Stimulated activated CD8-positive, alpha-beta memory T cell treated with anti-CD3 and anti-CD28 coated beads, Interleukin-2, amount 100 ng/mL, for 48 hours (primary cell): ENCODE results near the gene GRIA3.

Experiments
- DNase-seq, 2 donors: peaks; one replicate each; pipeline ENCODE4 v3.0.0-alpha.2; 2020; ENCODE audit warnings: low read depth in 2 of 2

GRIA3 gene

DNA sequence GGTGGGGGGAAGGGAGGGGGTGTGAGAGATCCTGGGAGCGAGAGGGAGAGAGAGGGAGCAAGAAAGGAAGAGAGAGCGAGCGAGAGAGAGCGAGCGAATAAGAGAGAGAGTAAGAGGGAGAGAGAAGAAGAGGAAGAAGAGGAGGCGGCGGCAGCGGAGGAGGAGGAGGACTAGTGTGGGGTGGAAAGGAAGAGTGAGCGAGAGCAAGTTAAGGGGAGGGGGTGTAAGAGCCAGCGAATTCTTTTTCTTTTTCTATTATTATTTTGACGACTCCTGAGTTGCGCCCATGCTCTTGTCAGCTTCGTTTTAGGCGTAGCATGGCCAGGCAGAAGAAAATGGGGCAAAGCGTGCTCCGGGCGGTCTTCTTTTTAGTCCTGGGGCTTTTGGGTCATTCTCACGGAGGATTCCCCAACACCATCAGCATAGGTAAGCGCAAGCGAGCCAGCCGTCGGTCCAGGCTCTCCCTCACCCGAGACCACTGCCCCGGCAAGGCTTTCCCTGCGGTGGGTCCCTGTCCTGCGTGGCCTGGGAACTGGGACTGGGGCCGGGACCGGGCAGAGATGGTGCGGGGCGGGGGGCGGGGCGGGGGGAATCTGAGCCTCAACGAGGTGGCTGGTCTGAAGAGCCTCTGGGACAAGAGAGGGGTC is at the start of gene GRIA3:
GRIA3 (plus strand) TSS at position 60 of the 647 bp plus-strand sequence; CDS start at position 318, 258 bp downstream.
- DNase-seq = no peak

DNA sequence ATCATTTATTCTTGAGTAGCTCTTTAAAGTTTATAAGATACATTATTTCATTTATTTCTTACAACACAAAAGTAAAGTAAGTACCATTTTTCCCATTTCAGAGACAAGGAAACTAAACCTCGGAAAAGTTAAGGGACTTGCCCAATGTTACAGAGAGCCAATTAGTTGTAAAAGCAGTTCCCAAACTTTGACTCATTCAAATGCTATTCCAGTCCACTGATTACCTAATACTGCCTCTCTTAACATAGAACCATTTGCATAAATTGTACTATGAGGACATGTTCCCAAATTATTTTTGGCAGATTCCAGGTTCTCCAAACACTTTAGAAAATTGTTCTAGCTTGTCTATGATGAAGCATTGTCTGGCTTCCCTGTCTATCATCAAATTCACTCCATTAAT is 45.6 kb upstream of the GRIA3 start:
- no peak for DNase-seq

DNA sequence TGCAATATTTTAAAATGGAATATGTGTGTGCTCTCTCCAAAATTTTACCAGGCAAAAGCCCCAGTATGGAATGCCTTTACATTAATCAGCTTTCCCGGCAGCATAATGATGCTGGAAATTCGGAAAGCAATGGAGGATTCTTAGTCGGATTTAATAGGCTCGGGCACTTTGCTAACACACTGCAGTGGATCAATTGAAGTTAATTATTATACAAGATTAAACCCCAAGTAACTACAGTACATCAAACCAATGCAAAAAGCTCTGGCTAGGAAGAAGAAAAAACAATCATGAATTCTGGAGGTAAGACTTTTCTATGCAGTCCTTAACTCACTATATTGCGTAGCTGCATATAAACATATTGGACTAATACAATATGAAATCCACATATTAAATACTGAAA is 43.6 kb upstream of the GRIA3 start:
- no peak for DNase-seq

DNA sequence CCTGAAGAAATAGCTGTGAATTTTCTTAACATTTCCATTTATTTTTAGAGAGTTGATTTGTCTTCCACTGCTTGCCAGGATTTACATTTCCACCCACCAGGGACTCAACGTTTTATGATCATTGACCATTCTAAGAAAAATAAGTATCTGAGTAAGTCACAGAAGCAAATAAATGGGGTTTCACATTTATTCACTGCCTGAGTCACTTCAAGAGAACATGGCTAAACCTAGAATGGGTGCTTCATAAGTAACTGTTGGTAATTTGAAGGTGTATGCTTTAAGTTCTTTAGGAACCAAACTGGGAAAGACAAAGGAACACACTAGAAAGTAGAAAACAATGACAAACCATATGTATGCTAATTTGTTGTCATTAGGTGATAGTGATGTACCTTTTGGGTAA is 43.2 kb upstream of the GRIA3 start:
- no peak for DNase-seq

DNA sequence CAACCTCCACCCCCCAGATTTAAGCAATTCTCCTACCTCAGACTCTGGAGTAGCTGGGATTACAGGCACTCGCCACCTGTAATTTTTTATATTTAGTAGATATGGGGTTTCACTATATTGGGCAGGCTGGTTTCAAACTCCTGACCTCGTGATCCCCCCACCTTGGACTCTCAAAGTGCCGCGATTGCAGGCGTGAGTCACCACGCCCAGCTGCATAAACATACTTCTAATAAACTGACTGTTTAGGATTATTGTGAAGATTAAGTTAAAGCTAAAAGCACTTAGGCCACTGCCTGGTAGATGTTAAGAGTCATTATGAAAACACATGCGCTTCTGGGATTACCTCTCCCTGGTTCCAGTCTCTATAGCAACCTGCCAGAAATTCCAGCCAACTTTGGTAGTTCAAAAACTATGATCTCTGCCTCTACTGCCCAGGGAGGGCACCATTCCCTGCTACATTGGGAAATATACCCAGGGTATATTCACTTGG is 30.2 kb upstream of the GRIA3 start:
- no peak for DNase-seq

DNA sequence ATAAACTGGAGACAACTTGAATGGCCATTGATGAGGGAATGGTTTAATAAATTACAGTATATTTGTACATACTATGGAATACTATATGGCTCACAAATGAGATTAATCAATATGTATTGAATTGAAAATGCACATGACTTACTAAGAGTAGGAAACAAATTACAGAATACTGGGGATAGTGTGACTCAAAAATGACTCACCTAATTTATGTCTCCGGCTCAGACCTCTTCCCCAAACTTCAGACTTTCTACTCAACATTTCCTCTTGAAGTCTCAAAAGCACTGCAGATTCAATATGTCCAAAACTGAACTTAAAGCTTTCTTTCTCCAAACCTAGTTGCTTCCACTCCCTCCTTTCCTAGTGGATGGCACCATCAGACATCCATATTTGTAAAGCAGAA is 28.8 kb upstream of the GRIA3 start:
- no peak for DNase-seq

DNA sequence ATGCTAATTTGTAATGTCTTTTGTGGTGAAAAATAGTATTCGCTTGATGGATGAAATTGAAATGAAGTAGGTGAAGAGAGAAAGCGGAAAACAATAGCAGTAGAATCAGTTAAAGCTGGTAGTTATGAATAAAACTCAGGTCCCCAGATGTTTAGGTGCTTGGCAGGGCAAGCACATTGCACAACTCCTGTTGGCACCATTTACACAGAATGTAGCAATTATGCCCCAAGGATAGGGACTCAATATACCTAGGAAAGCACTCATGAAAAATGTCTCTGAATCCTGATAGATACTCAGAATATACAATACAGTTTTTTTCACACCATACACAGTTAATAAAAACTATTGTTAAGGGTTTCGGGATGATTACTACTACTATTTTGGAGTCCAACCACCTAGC is 26.5 kb upstream of the GRIA3 start:
- DNase-seq = no peak

DNA sequence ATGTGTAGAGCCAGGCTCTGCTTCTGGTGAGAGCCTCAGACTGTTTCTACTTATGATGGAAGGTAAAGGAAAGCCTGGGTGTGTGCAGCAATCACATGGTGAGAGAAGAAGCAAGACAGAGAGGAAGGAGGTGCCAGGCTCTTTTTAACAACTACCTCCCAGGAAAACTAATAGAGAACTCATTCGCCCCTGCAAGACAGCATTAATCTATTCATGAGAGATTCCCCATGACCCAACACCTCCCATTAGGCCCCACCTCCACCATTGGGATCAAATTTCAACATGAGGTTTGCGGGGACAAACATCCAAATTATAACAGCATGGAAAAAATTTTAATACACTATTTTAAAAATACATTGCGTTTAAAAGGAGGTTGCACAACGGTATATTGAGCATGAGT is 24.7 kb upstream of the GRIA3 start:
- DNase-seq = no peak

DNA sequence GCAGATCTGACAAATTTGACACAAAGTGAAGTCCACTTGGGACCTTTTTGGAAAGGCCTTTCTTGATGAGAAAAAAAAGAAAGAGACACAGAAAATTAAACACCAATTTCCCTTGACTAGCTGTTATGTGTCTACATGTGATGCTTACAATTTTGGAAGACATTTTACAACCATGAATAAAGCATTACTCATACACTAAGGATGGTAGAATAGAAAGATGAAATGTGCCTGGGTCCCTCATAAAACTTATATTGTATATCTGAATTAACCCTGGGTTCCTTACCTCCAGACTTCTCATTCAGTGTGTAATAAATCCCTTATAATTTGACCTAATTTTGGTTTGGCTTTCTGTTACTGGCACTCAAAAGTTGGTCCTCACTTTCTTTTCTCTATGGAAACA is 16.5 kb upstream of the GRIA3 start:
- DNase-seq = no peak

DNA sequence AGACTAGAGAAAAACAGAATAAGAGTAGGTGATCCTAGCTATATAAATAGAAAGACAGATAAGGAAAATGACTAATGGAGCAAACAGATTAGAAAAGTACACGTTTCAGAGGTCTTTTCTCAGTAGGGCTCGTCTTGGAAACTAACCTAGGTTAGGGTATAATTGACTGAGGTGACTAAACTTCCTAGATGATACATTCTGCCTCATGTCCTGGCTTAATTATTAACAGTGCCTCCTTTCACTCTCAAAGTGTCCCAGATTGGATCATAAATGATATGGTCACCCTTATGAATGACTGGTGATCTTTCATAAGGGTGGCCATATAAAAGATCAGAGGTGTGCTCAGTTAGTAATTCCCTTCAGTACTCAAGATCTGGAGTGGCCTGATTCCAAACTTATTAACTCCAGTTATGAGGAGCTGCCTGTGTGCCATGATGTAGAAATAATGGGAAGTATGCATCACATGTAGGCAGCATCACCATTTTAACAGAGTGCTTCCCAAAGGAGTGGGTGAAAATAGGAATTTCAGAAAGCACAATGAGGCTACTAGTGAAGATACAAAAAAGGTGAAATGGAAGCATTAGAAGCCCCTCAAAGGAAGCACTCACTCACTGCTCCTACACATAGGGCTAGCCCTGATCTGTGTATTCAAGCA is 14.7 kb upstream of the GRIA3 start:
- no peak for DNase-seq

DNA sequence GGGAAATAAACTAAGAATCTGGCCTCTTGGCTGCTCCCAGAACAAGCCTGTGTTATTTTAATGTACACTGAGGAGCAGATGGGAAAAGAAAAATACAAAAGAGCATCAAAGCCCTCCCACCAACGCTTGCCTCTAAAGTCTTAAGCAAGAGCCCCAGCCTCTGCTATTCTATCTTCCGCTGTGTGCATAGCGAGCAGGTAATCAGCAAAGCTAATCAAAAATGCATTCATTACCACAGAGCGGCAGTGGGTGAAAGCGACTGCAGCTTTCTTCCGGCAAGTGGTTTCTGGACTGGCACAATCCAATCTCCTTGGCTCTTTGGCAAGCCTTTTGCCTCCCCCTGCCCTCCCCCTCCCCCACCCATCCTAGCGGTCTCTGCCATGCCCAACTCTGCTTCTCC is 13.5 kb upstream of the GRIA3 start:
- DNase-seq = no peak

DNA sequence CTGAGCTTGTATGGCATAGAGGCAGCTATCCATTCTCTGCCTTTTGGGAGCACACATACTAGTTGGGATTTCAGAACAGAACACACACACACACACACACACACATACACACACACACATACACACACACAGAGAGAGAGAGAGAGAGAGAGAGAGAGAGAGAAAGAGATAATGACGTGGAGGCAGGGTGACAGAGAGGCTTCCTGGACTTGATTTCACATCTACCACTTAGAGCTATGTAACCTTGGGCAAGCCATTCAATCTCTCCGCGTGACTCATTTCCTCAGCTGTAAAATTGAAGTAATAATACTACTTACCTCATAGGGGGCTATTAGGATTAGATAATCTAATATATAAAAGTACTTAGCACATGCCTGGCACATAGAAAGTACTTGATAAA is 12.3 kb upstream of the GRIA3 start:
- DNase-seq = no peak

DNA sequence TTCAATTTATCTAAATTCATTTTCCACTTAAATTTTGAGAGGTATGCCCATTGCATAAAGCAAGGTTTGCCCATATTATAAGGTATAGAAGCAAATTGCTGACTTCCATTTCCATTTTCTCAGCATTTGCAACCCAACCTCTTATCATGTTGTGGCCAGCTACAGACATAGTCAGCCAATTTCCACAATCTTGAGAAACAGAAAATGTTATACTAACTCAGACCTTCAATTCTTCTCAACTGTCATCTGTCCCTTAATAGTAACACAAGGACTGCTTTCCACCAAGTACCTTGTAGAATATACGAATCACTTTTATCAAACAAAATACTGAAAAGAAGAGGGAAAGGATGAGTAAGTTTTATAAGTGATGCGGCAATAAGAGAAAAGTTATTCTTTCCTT is 11.2 kb upstream of the GRIA3 start:
- DNase-seq = no peak

DNA sequence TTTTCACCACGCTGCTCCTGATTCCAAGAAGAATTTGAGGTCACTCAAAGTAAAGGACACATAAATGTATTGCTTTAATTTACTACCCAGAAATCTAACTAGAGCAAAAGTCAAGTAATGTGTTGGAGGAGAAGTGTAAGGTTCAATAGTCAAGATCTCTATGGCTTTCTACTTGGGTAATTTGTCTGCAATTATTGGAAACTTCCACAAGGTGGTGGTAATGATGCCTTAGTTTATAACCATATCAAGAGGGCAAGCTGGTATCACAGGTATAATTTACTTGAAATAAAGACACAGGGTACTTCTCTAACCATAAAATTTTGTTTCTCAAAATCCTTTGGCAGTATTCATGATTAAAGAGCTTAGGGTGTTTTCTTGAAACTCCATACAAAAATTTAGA is 10.2 kb upstream of the GRIA3 start:
- DNase-seq = no peak

DNA sequence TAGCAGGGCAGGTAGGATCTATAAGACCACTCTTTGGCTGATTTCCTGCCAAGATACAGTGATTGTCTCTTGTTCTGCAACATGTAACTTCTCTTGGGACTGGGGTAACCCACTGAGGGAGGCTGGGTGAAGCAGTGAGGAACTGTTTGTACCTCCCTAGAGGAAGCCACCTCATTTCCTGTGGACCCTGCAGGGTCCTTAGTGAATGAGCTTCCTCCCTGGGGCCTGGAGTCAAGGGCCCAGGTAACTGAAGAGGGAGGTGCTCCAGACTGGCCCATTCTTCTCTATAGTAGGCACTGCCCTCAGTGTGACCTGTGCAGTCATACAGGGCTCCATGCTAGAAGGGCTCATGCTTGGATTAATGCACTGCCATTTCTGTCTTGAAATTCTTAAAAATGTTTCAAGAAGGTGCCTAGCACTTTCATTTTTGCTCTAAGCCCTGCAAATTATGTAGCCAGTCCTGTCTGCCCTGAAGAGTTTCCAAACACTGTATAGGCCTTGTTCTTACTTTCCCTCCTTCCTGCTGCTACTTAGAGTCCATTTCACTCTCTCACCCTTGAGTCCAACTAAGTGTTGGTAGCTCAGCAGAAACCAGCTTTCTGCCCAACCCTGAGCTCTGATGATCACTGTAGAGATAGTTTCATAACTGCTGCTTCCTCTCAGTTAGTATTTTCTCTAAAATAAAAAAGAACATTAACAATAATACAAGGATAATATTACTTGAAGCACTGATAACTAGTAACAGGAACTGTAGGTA is 8.5 kb upstream of the GRIA3 start:
- no peak for DNase-seq

DNA sequence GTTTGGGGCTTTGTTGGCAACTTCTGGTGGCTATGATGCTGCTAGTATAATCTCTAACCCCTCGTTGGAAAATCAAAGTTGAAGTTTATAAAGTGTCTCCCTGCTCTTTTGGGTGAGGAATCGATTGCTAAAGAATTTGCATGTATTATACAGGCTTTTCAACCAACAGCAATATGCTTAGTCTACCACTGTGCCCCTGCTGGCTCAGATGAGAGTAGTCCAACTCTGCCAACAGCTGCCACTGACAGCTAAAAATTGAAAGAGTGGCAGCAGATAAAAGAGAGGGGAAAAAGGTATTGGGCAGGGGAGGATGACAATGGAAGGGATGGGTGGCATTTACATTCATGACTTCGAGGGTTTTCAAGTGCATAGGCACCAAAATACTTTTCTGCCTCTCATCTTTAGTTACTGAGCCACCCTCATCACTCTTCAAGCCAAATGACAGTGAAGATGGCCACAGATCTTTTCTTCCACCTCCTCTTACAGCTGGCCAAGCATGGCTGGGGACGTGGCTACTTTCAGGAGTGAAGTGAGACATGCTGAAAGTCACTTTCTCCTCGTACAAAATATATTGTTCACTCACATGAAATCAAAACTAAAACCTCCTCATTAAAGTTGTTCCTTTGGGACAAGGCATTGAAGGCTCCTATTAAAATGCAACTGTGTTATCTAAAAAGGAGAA is 2.7 kb upstream of the GRIA3 start:
- no peak for DNase-seq

DNA sequence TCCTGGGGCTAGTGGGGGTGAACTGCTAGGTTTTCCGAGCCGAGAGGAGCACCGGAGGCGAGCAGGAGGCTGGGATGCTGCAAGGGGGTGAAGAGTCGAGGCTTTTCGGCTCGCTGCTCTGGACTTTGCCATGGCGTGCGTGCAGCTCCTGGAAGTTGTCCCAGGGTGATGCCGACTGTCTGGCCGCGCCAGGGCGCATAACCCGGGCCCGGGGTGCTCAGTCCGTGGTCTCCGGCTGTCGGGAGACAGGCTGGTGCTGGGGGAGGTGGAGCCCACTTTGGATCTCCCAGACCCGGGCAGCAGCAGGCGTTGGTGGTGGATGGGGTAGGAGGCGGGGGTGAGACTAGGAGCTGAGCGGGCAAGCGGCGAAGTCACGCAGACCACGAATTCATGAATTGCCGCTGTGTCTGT is 793 bp downstream of the GRIA3 start:
- DNase-seq = no peak

DNA sequence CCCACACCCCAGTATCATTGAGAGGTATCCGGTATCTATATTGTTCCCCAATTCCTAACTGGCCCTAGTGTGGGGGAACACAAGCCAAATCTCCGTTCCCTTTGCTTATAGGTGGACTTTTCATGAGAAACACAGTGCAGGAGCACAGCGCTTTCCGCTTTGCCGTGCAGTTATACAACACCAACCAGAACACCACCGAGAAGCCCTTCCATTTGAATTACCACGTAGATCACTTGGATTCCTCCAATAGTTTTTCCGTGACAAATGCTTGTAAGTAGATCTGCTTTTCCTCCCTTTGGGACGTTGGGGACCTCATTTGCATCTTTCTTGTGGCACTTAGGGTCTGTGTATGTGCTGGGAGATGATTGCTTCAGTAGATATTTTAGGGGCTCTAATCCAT is 1.6 kb downstream of the GRIA3 start:
- DNase-seq = no peak

DNA sequence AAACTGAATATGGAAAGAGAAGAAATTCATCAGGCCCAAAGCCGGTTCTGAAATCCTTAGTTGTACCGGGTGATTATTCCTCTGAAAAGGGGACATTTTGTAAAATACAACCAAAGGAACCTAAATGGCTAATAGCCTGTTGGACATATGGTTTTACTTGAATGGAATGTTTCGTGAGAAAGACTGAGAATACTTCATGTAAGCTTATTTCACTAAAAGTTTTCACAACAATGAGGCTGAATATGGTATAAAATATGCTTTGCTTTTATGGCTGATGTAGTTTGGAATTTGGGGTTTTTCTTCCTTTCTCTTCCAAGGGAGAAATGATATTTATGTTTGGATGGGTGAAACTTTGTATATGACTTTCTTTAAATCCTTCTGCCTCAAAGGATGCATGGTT is 2.7 kb downstream of the GRIA3 start:
- DNase-seq = no peak

DNA sequence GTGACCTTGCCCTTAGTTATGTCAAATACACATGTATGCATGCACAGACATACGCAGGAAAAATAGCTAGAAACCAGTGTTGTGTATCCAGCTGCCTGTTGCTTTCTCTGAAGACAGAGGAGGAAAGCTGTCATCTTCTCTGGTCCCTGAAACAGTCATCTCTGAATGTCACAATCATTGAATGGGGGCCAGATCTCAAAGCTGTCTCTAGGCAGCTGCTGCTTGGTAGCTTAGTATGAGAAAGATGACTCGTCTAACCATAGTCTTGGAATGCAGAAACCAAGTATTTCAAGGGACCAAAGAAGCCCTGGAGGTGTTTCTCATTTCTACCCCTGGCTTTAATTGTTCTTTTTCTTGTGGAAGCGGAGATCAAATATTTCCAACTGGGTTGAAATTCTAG is 4.0 kb downstream of the GRIA3 start:
- DNase-seq = no peak

DNA sequence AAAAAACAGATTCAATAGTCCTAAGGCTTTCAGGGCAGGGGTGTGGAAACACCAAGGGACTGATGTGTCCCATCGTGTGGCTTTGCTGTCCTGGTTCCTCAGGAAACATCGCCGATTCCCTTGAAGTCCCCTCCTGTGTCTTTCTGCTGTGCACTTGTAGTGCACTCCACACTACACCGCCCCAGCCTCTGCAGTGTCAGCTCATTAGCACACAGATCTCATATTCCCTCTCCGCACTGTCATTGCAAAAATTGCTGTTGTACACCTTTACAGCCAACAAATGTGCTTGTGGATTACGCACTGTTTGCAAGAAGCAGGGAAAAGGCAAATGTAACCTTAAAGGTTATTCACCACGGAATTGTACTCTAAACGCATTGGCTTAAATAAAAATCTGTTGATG is 5.3 kb downstream of the GRIA3 start:
- DNase-seq = no peak

DNA sequence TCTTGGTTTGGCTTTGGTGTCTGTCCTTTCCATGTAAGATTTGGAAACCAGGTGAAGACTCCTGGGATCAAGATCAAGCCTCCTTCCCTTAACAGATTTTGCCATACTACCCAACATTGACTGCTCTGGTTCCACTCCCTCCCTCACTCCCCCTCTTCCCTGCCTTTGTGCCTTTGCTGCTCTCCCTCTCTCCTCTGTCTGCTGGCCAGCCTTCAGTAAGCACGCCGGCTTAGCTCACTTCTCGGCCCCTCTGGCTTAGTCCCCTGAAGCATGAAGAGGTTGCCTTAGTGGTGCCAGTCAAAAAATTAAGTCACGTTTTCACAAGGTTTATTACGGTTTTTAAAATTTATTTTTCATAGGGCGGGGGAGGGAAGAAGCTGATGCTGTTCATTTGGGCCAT is 6.0 kb downstream of the GRIA3 start:
- no peak for DNase-seq

DNA sequence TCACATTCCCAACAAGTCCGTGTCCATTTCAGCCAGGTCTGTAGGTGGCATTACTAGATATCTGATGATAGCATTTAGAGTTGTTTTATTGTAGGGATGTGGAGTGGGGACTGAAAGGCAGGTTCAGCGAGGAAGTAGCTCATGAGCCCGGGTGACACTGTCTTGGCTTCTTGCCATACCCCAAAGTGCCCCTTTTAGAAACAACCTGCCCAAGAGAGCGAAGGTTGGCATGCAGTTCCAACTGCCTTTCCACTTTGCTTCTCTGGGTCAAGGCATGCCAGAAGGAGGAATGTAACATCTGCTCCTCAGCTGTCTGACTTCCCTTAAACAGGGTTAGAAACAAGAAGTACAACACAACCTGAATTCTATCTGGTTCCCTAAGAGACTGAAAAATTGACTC is 9.0 kb downstream of the GRIA3 start:
- no peak for DNase-seq
